GM12874 (cell line): ENCODE measurements around the gene GJA5.

ENCODE experiments used
- CTCF ChIP-seq: IDR thresholded peaks from 2 replicates; pipeline ENCODE4 v1.5.1; 2011; ENCODE audit warnings: low read depth, mild to moderate bottlenecking, control low read depth, low read length, moderate library complexity; ENCODE audit not compliant: insufficient read depth

Gene GJA5

GRCh38 chr1:147760481-147761260 lies at the start of gene GJA5:
Gene GJA5 (minus strand): TSS chr1:147760602. CDS start chr1:147759238, 1,364 bp downstream.
- no peak for TF ChIP-seq CTCF

GRCh38 chr1:147809236-147809635 lies 48.8 kb upstream of the GJA5 start:
- no peak for TF ChIP-seq CTCF

GRCh38 chr1:147808025-147808424 lies 47.6 kb upstream of the GJA5 start:
- no peak for TF ChIP-seq CTCF

- TF ChIP-seq CTCF, result no peak
Observed at GRCh38 chr1:147807405-147807804, 47.0 kb upstream of the GJA5 start.

GRCh38 chr1:147804942-147805723 lies 44.7 kb upstream of the GJA5 start:
- no peak for TF ChIP-seq CTCF

- no peak for TF ChIP-seq CTCF
Observed at GRCh38 chr1:147800804-147801203, 40.4 kb upstream of the GJA5 start.

- no peak for TF ChIP-seq CTCF
Observed at GRCh38 chr1:147798731-147799130, 38.3 kb upstream of the GJA5 start.
